CD4-positive, CD25-positive, alpha-beta regulatory T cell (primary cell): ENCODE results near the gene ZZZ3. TPM values are rescaled to one million over a fixed set of nuclear protein-coding genes. Genes with fewer than 3 reads are reported as not detected.

Experiments used
- ATAC-seq, 2 donors: fragments of 150-1000 bp; cut with Tn5 transposase; one replicate each; pipeline ENCODE4 v1.10.0; 2021; ENCODE audit warnings: low read depth in 2 of 2, moderate number of reproducible peaks in 2 of 2, moderate library complexity in 1 of 2
- DNase-seq, 3 donors: peaks; one replicate each; pipeline versions ENCODE4 v3.0.0 to v3.0.0-alpha.2; 2012 to 2022; ENCODE audit warnings: mixed read lengths in 1 of 3
- H3K27ac ChIP-seq: one replicate; pipeline ENCODE4 v1.7.0; 2013; ENCODE audit warnings: mild to moderate bottlenecking, low read length; ENCODE audit not compliant: insufficient read depth, poor library complexity, severe bottlenecking
- H3K27me3 ChIP-seq: one replicate; pipeline ENCODE4 v1.7.0; 2013; ENCODE audit warnings: low read length; ENCODE audit not compliant: control insufficient read depth, insufficient read depth
- H3K36me3 ChIP-seq: one replicate; pipeline ENCODE4 v1.7.0; 2013; ENCODE audit warnings: mild to moderate bottlenecking, low read length, moderate library complexity; ENCODE audit not compliant: control insufficient read depth, insufficient read depth
- H3K4me1 ChIP-seq: 2 replicates; pipeline ENCODE4 v1.7.0; 2013; ENCODE audit warnings: mild to moderate bottlenecking, low read length; ENCODE audit not compliant: insufficient read depth, control insufficient read depth, poor library complexity, severe bottlenecking
- H3K4me3 ChIP-seq: one replicate; pipeline ENCODE4 v1.7.0; 2013; ENCODE audit warnings: low read depth, mild to moderate bottlenecking, low read length, moderate library complexity
- H3K9me3 ChIP-seq, 2 experiments: 1 replicate in 1 of 2; 2 replicates in 1 of 2; pipeline ENCODE4 v1.7.0; 2013; ENCODE audit warnings: low read length in 2 of 2, mild to moderate bottlenecking in 1 of 2, moderate library complexity in 1 of 2; ENCODE audit not compliant: control insufficient read depth in 2 of 2
- H3K27ac Mint-ChIP-seq, 3 donors: one replicate each; pipeline ENCODE4 v1.8.0; 2020 to 2022; ENCODE audit warnings: mild to moderate bottlenecking in 3 of 3, mixed read lengths in 3 of 3, moderate library complexity in 2 of 3
- H3K27me3 Mint-ChIP-seq: one replicate; pipeline ENCODE4 v1.8.0; 2022; ENCODE audit warnings: mild to moderate bottlenecking, mixed read lengths
- H3K36me3 Mint-ChIP-seq: one replicate; pipeline ENCODE4 v1.8.0; 2020; ENCODE audit warnings: mixed read lengths
- H3K4me1 Mint-ChIP-seq, 4 donors: one replicate each; pipeline ENCODE4 v1.8.0; 2020 to 2022; ENCODE audit warnings: mixed read lengths in 4 of 4, mild to moderate bottlenecking in 1 of 4
- H3K4me3 Mint-ChIP-seq, 4 donors: one replicate each; pipeline ENCODE4 v1.8.0; 2020 to 2022; ENCODE audit warnings: mild to moderate bottlenecking in 4 of 4, mixed read lengths in 4 of 4, moderate library complexity in 3 of 4
- H3K9me3 Mint-ChIP-seq, 7 donors: one replicate each; pipeline ENCODE4 v1.8.0; 2020 to 2022; ENCODE audit warnings: mixed read lengths in 7 of 7, mild to moderate bottlenecking in 3 of 7, moderate library complexity in 2 of 7
- polyA plus RNA-seq, 4 donors: library from polyadenylated mRNA; unstranded; fragments of 300-500 nt; fragmentation: Illumina TruSeq; gene quantifications; one replicate each; pipeline ENCODE4 v1.2.3, GENCODE V29; 2021
- total RNA-seq: library from RNA; stranded (reverse); gene quantifications from one replicate; pipeline ENCODE4 v1.2.3, GENCODE V29; 2022

The ZZZ3 gene
- total and polyA plus RNA-seq, 5 donors from 2014 or later: 24.2 to 52.8 (median 26.7) TPM

GRCh38 chr1:77636864-77637263 lies 45.6 kb downstream of the ZZZ3 start:
- Histone ChIP-seq H3K9me3 (no peaks in the 10 kb centered on the region), H3K27me3 (no peaks in the 10 kb centered on the region), H3K4me1 (no peaks in the 10 kb centered on the region), H3K27ac (no peak overlapping the region), H3K4me3 (no peak overlapping the region), H3K36me3 (peaks cover 53% of the 10 kb centered on the region)
- Mint-ChIP-seq H3K9me3 (peaks cover 0 to 2% (median 0%) of the 10 kb centered on the region in 7 donors), H3K27me3 (no peaks in the 10 kb centered on the region), H3K4me3 (no peak overlapping the region), H3K27ac (no peak overlapping the region), H3K4me1 (peaks cover 23 to 27% (median 26%) of the 10 kb centered on the region in 4 donors), H3K36me3 (peaks cover 35% of the 10 kb centered on the region)
- DNase-seq: no peak
- no peak for ATAC-seq

Other genes with a start within 250 kb of the ZZZ3 start
- gene USP33, start 77.2 kb upstream of the ZZZ3 start, total RNA-seq: 58.7 TPM
- gene USP33, start 77.2 kb upstream of the ZZZ3 start, polyA plus RNA-seq: 10 to 100 TPM; 34.0 to 43.5 (median 40.5) TPM
- 15.3 TPM for gene MIGA1, start 97.0 kb upstream of the ZZZ3 start, total RNA-seq
- gene MIGA1, start 97.0 kb upstream of the ZZZ3 start, polyA plus RNA-seq: 10 to 100 TPM in 2 of 4 donors, 1 to 10 TPM in 2; 8.4 to 12.6 (median 10.3) TPM
- 1.1 TPM for gene NEXN, start 206.0 kb upstream of the ZZZ3 start, total RNA-seq
- gene NEXN, start 206.0 kb upstream of the ZZZ3 start, polyA plus RNA-seq: under 1 TPM in 3 of 4 donors, not detected in 1; 0.17 to 0.47 (median 0.17) TPM